Ascending aorta (tissue), 2 donors: Measurements from ENCODE around the gene KCNH8. TPM values are rescaled to one million over a fixed set of nuclear protein-coding genes. Genes with fewer than 3 reads are reported as not detected.

Experiments used
- DNase-seq, 2 donors: peaks; one replicate each; pipeline ENCODE4 v3.0.0-alpha.2; 2019; ENCODE audit warnings: low spot score in 2 of 2
- H3K27ac ChIP-seq, 2 donors: fragments of 200-600 bp; sonication (generic); one replicate each; pipeline ENCODE4 v1.5.1; 2016 to 2017; ENCODE audit warnings: mild to moderate bottlenecking in 1 of 2
- H3K27me3 ChIP-seq: fragments of 200-600 bp; sonication (generic); one replicate; pipeline ENCODE4 v1.5.1; 2017
- H3K36me3 ChIP-seq, 2 donors: fragments of 200-600 bp; sonication (generic); one replicate each; pipeline ENCODE4 v1.5.1; 2016
- H3K4me1 ChIP-seq, 2 donors: fragments of 200-600 bp; sonication (generic); one replicate each; pipeline ENCODE4 v1.5.1; 2016 to 2017; ENCODE audit warnings: mild to moderate bottlenecking in 1 of 2
- H3K4me3 ChIP-seq, 2 donors: fragments of 200-600 bp; sonication (generic); one replicate each; pipeline ENCODE4 v1.5.1; 2016 to 2017; ENCODE audit warnings: mild to moderate bottlenecking in 1 of 2
- H3K9me3 ChIP-seq, 2 donors: fragments of 200-600 bp; sonication (generic); one replicate each; pipeline ENCODE4 v1.5.1; 2016
- CTCF ChIP-seq, 3 experiments: fragments of 200-600 bp in 2 of 3; fragments of 450-650 bp in 1 of 3; sonication (generic) in 2 of 3; IDR thresholded peaks; one replicate each; pipeline ENCODE4 v1.5.1; 2016 to 2019; ENCODE audit warnings: antibody characterized with exemption in 3 of 3, mild to moderate bottlenecking in 1 of 3, moderate library complexity in 1 of 3
- intact Hi-C: fragments of 100-400 bp; cut with DNase I; formaldehyde crosslinking; loops from one replicate; pipeline ENCODE4 v1.15.1; 2023
- total RNA-seq: library from RNA; depleted of rRNA; stranded (reverse); fragments of >200 nt; gene quantifications from one replicate; pipeline ENCODE4 v1.1.0, GENCODE V29; 2016

The KCNH8 gene
- total RNA-seq, 1 donor from 2014 or later = not detected

- Histone ChIP-seq H3K27ac (no peak overlapping the region), H3K27me3 (no peaks in the 10 kb centered on the region), H3K36me3 (no peaks in the 10 kb centered on the region), H3K9me3 (no peaks in the 10 kb centered on the region), H3K4me1 (peaks cover 0 to 2% of the 10 kb centered on the region in 2 donors), H3K4me3 (no peak overlapping the region)
- no peak for TF ChIP-seq CTCF (IDR thresholded peaks at IDR 0.05)
- no peak for DNase-seq
- intact Hi-C loops = no loop called here
These were observed 236.6 kb downstream of the KCNH8 start for GRCh38 chr3:19384868-19385267.

GRCh38 chr3:19392150-19392549, 243.8 kb downstream of the KCNH8 start:
- H3K27ac ChIP-seq = no peak overlapping the region
- intact Hi-C loops = no loop called here
- no peak for TF ChIP-seq CTCF (IDR thresholded peaks at IDR 0.05)
- no peaks in the 10 kb centered on the region for H3K27me3 ChIP-seq
- no peaks in the 10 kb centered on the region for H3K36me3 ChIP-seq
- H3K4me1 ChIP-seq = no peaks in the 10 kb centered on the region
- H3K4me3 ChIP-seq = no peak overlapping the region
- no peak for DNase-seq
- no peaks in the 10 kb centered on the region for H3K9me3 ChIP-seq

- H3K4me1 ChIP-seq = no peaks in the 10 kb centered on the region
- DNase-seq = no peak
- intact Hi-C loops = no loop called here
These were observed 246.6 kb downstream of the KCNH8 start for GRCh38 chr3:19394946-19395345.

GRCh38 chr3:19396726-19397125, 248.4 kb downstream of the KCNH8 start:
- no peak for TF ChIP-seq CTCF (IDR thresholded peaks at IDR 0.05)
- H3K27me3 ChIP-seq = no peaks in the 10 kb centered on the region
- intact Hi-C loops = no loop called here
- DNase-seq = no peak
- H3K4me1 ChIP-seq = no peaks in the 10 kb centered on the region
- no peaks in the 10 kb centered on the region for H3K9me3 ChIP-seq
- H3K4me3 ChIP-seq = no peak overlapping the region
- no peak overlapping the region for H3K27ac ChIP-seq
- no peaks in the 10 kb centered on the region for H3K36me3 ChIP-seq

More at GRCh38 chr3:19394946-19395345, 246.6 kb downstream of the KCNH8 start:
- no peak for TF ChIP-seq CTCF (IDR thresholded peaks at IDR 0.05)
- no peaks in the 10 kb centered on the region for H3K27me3 ChIP-seq
- H3K36me3 ChIP-seq = no peaks in the 10 kb centered on the region
- no peak overlapping the region for H3K27ac ChIP-seq
- H3K9me3 ChIP-seq = no peaks in the 10 kb centered on the region
- no peak overlapping the region for H3K4me3 ChIP-seq

GRCh38 chr3:19399356-19399755, 251.0 kb downstream of the KCNH8 start:
- DNase-seq = no peak
- no peaks in the 10 kb centered on the region for H3K27me3 ChIP-seq
- no peak overlapping the region for H3K4me3 ChIP-seq
- H3K9me3 ChIP-seq = no peaks in the 10 kb centered on the region
- H3K4me1 ChIP-seq = no peaks in the 10 kb centered on the region
- intact Hi-C loops = no loop called here
- H3K36me3 ChIP-seq = no peaks in the 10 kb centered on the region
- H3K27ac ChIP-seq = no peak overlapping the region
- TF ChIP-seq CTCF (IDR thresholded peaks at IDR 0.05) = no peak

GRCh38 chr3:19399836-19400235, 251.5 kb downstream of the KCNH8 start:
- H3K9me3 ChIP-seq = no peaks in the 10 kb centered on the region
- TF ChIP-seq CTCF (IDR thresholded peaks at IDR 0.05) = no peak
- H3K4me1 ChIP-seq = no peaks in the 10 kb centered on the region
- H3K27me3 ChIP-seq = no peaks in the 10 kb centered on the region
- DNase-seq = no peak
- no peaks in the 10 kb centered on the region for H3K36me3 ChIP-seq
- H3K4me3 ChIP-seq = no peak overlapping the region
- intact Hi-C loops = no loop called here
- no peak overlapping the region for H3K27ac ChIP-seq
